Fibroblast of lung (primary cell): Measurements from ENCODE around the gene SLC25A42. TPM values are rescaled to one million over a fixed set of nuclear protein-coding genes. Genes with fewer than 3 reads are reported as not detected.

Experiments
- DNase-seq, 2 donors: peaks; one replicate each; pipeline versions ENCODE4 v3.0.0 to v3.0.0-alpha.2; 2010; ENCODE audit warnings: low read depth in 2 of 2
- H2AFZ ChIP-seq: 2 replicates; pipeline ENCODE4 v1.5.1; 2012; ENCODE audit warnings: low read length, control low read depth, inconsistent platforms
- H3K27ac ChIP-seq: 2 replicates; pipeline ENCODE4 v1.5.1; 2011; ENCODE audit warnings: low read length, control low read depth; ENCODE audit not compliant: insufficient read depth
- H3K27me3 ChIP-seq: 2 replicates; pipeline ENCODE4 v1.5.1; 2011; ENCODE audit warnings: mild to moderate bottlenecking, low read length; ENCODE audit not compliant: control insufficient read depth, insufficient read depth
- H3K36me3 ChIP-seq: 2 replicates; pipeline ENCODE4 v1.5.1; 2011; ENCODE audit warnings: low read length; ENCODE audit not compliant: control insufficient read depth, insufficient read depth
- H3K4me1 ChIP-seq: 2 replicates; pipeline ENCODE4 v1.5.1; 2011; ENCODE audit warnings: low read length; ENCODE audit not compliant: control insufficient read depth, insufficient read depth; ENCODE audit errors: extremely low read depth
- H3K4me2 ChIP-seq: 2 replicates; pipeline ENCODE4 v1.5.1; 2011; ENCODE audit warnings: low read length, control low read depth; ENCODE audit not compliant: insufficient read depth; ENCODE audit errors: extremely low read depth
- H3K4me3 ChIP-seq, 4 experiments: fragments of 200-600 bp in 1 of 4; sonication (generic) in 1 of 4; replicated peaks in 1 of 4; 2 replicates each; pipeline ENCODE4 v1.5.1; 2011 to 2016; ENCODE audit warnings: low read length in 4 of 4, low read depth in 3 of 4, mild to moderate bottlenecking in 3 of 4, control low read depth in 2 of 4, inconsistent platforms in 1 of 4, mixed read lengths in 1 of 4; ENCODE audit not compliant: insufficient read depth in 1 of 4; ENCODE audit errors: control extremely low read depth in 1 of 4
- H3K79me2 ChIP-seq: 2 replicates; pipeline ENCODE4 v1.5.1; 2012; ENCODE audit warnings: mild to moderate bottlenecking, low read length, inconsistent platforms; ENCODE audit not compliant: control insufficient read depth, insufficient read depth
- H3K9ac ChIP-seq: 2 replicates; pipeline ENCODE4 v1.5.1; 2011; ENCODE audit warnings: mild to moderate bottlenecking, low read length, control low read depth; ENCODE audit not compliant: insufficient read depth
- H3K9me3 ChIP-seq: 2 replicates; pipeline ENCODE4 v1.5.1; 2012; ENCODE audit warnings: low read depth, low read length; ENCODE audit not compliant: control insufficient read depth, insufficient read depth
- H4K20me1 ChIP-seq: 2 replicates; pipeline ENCODE4 v1.5.1; 2011; ENCODE audit warnings: low read length; ENCODE audit not compliant: control insufficient read depth, insufficient read depth; ENCODE audit errors: extremely low read depth
- CTCF ChIP-seq, 2 donors: IDR thresholded peaks in 1 of 2; conservative IDR thresholded peaks in 1 of 2; 1 replicate in 1 of 2; 2 replicates in 1 of 2; pipeline ENCODE4 v1.5.1; 2011 to 2012; ENCODE audit warnings: low read length in 2 of 2, control low read depth in 1 of 2, inconsistent platforms in 1 of 2, low read depth in 1 of 2, mild to moderate bottlenecking in 1 of 2
- EZH2 ChIP-seq: IDR thresholded peaks from 2 replicates; pipeline ENCODE4 v1.5.1; 2012; ENCODE audit warnings: low read length, control low read depth, mild to moderate bottlenecking; ENCODE audit errors: missing control alignments
- polyA plus RNA-seq, 2 donors: library from polyadenylated mRNA; depleted of rRNA in 1 of 2; stranded (reverse) in 1 of 2; unstranded in 1 of 2; fragments of >200 nt; gene quantifications; 2 replicates each; pipeline ENCODE4 v1.2.1, GENCODE V29; 2011 to 2012; ENCODE audit warnings: missing spikeins in 1 of 2
- total RNA-seq: library from RNA; depleted of rRNA; stranded (reverse); fragments of >200 nt; gene quantifications from 2 replicates; pipeline ENCODE4 v1.2.1, GENCODE V29; 2014

Gene SLC25A42
- total and polyA plus RNA-seq, 2 donors (not counting 1 experiment from before 2014, with no cell fraction given) = 3.6 to 7.1 TPM

GRCh38 chr19:19028526-19028925 lies 35.3 kb upstream of the SLC25A42 start:
- H2AFZ ChIP-seq = no peak overlapping the region
- H3K9me3 ChIP-seq = no peaks in the 10 kb centered on the region
- H4K20me1 ChIP-seq = no peaks in the 10 kb centered on the region
- H3K9ac ChIP-seq = no peak overlapping the region
- no peak overlapping the region for H3K4me2 ChIP-seq
- peaks cover 19% of the 10 kb centered on the region for H3K36me3 ChIP-seq
- peaks cover 66% of the 10 kb centered on the region for H3K79me2 ChIP-seq
- H3K27ac ChIP-seq = no peak overlapping the region
- H3K27me3 ChIP-seq = no peaks in the 10 kb centered on the region
- peaks cover 4% of the 10 kb centered on the region for H3K4me1 ChIP-seq
- TF ChIP-seq CTCF (conservative IDR thresholded peaks at IDR 0.05 in 1 of 2, IDR thresholded peaks at IDR 0.05 in 1 of 2; ENCODE audit: low read depth in 1 of 2, low read length in 2 of 2) (no peak), EZH2 (no peak)
- no peak overlapping the region for H3K4me3 ChIP-seq
- DNase-seq = no peak

GRCh38 chr19:19031891-19032290 lies 31.9 kb upstream of the SLC25A42 start:
- Histone ChIP-seq H3K4me3 (peak overlapping the region; percentile 75 to 96 (median 94)), H3K27ac (peak overlapping the region; percentile 93), H3K9ac (no peak overlapping the region), H3K9me3 (no peaks in the 10 kb centered on the region), H3K79me2 (peaks cover 56% of the 10 kb centered on the region), H3K36me3 (peaks cover 6% of the 10 kb centered on the region), H3K27me3 (no peaks in the 10 kb centered on the region), H3K4me2 (peak overlapping the region; percentile 45), H2AFZ (no peak overlapping the region), H3K4me1 (peaks cover 4% of the 10 kb centered on the region), H4K20me1 (no peaks in the 10 kb centered on the region)
- DNase-seq = no peak
- TF ChIP-seq CTCF (conservative IDR thresholded peaks at IDR 0.05 in 1 of 2, IDR thresholded peaks at IDR 0.05 in 1 of 2; ENCODE audit: low read depth in 1 of 2, low read length in 2 of 2) (no peak), EZH2 (no peak)

GRCh38 chr19:19032420-19033175 lies 31.2 kb upstream of the SLC25A42 start:
- Histone ChIP-seq H3K36me3 (peaks cover 6% of the 10 kb centered on the region), H2AFZ (no peak overlapping the region), H3K27ac (peak overlapping the region; percentile 93), H3K4me3 (peak overlapping the region; percentile 75 to 96 (median 94)), H3K27me3 (no peaks in the 10 kb centered on the region), H4K20me1 (no peaks in the 10 kb centered on the region), H3K9me3 (no peaks in the 10 kb centered on the region), H3K4me1 (peaks cover 4% of the 10 kb centered on the region), H3K9ac (peak overlapping the region; percentile 98), H3K79me2 (peaks cover 61% of the 10 kb centered on the region), H3K4me2 (peak overlapping the region; percentile 94)
- TF ChIP-seq CTCF (conservative IDR thresholded peaks at IDR 0.05 in 1 of 2, IDR thresholded peaks at IDR 0.05 in 1 of 2; ENCODE audit: low read depth in 1 of 2, low read length in 2 of 2) (no peak), EZH2 (no peak)
- DNase-seq = peak; percentile 95 to 96
